GM23338 (cell line): ENCODE data around the gene RPA3.

ENCODE experiments used
- CREB1 ChIP-seq: fragments of 250-450 bp; sonication (Bioruptor Pico); IDR thresholded peaks from 2 replicates; pipeline ENCODE4 v1.5.0; 2020; ENCODE audit warnings: low read depth, mild to moderate bottlenecking, moderate library complexity
- EZH2 ChIP-seq: fragments of 200-600 bp; sonication (generic); IDR thresholded peaks from one replicate; pipeline ENCODE4 v1.8.0; 2017; ENCODE audit warnings: antibody characterized with exemption, mild to moderate bottlenecking, low read depth; ENCODE audit not compliant: unreplicated experiment
- TF ChIP-seq, protein P1 (sequence below), 2 experiments: fragments of 200-600 bp in 1 of 2; sonication (generic) in 1 of 2; conservative IDR thresholded peaks; 2 replicates each; pipeline versions ENCODE4 v1.5.1 to v1.6.1; 2016 to 2017; ENCODE audit warnings: antibody characterized with exemption in 2 of 2, low read depth in 2 of 2, mild to moderate bottlenecking in 2 of 2, moderate library complexity in 1 of 2
- TF ChIP-seq, protein P2 (sequence below): IDR thresholded peaks from one replicate; pipeline ENCODE4 v1.6.1; 2018; ENCODE audit warnings: antibody characterized with exemption; ENCODE audit not compliant: unreplicated experiment

DNA sequence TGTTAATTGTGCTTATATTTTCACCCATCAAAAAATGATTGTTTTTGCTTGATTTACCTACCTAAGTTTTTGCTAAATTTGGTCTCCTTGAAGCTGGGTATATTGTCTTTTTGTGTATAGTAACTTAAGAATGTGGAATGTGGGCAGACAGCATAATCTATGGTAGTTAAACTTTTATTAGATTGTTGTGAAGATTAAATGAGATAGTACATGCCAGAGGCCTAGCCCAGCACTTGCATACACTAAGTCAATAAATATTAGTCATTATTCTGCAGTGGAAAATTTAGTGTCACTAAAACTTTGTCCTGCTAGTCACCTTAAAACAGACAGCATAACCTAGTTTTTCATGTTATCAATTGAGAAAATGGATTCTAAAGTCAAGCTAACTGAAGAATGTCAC lies 19.3 kb upstream of the RPA3 start:
- TF ChIP-seq, protein P1, sequence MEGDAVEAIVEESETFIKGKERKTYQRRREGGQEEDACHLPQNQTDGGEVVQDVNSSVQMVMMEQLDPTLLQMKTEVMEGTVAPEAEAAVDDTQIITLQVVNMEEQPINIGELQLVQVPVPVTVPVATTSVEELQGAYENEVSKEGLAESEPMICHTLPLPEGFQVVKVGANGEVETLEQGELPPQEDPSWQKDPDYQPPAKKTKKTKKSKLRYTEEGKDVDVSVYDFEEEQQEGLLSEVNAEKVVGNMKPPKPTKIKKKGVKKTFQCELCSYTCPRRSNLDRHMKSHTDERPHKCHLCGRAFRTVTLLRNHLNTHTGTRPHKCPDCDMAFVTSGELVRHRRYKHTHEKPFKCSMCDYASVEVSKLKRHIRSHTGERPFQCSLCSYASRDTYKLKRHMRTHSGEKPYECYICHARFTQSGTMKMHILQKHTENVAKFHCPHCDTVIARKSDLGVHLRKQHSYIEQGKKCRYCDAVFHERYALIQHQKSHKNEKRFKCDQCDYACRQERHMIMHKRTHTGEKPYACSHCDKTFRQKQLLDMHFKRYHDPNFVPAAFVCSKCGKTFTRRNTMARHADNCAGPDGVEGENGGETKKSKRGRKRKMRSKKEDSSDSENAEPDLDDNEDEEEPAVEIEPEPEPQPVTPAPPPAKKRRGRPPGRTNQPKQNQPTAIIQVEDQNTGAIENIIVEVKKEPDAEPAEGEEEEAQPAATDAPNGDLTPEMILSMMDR (conservative IDR thresholded peaks at IDR 0.05; ENCODE audit: low read depth in 2 of 2): no peak
- TF ChIP-seq CREB1 (CRISPR knock-in tag) (no peak), EZH2 (no peak)
- TF ChIP-seq, protein P2, sequence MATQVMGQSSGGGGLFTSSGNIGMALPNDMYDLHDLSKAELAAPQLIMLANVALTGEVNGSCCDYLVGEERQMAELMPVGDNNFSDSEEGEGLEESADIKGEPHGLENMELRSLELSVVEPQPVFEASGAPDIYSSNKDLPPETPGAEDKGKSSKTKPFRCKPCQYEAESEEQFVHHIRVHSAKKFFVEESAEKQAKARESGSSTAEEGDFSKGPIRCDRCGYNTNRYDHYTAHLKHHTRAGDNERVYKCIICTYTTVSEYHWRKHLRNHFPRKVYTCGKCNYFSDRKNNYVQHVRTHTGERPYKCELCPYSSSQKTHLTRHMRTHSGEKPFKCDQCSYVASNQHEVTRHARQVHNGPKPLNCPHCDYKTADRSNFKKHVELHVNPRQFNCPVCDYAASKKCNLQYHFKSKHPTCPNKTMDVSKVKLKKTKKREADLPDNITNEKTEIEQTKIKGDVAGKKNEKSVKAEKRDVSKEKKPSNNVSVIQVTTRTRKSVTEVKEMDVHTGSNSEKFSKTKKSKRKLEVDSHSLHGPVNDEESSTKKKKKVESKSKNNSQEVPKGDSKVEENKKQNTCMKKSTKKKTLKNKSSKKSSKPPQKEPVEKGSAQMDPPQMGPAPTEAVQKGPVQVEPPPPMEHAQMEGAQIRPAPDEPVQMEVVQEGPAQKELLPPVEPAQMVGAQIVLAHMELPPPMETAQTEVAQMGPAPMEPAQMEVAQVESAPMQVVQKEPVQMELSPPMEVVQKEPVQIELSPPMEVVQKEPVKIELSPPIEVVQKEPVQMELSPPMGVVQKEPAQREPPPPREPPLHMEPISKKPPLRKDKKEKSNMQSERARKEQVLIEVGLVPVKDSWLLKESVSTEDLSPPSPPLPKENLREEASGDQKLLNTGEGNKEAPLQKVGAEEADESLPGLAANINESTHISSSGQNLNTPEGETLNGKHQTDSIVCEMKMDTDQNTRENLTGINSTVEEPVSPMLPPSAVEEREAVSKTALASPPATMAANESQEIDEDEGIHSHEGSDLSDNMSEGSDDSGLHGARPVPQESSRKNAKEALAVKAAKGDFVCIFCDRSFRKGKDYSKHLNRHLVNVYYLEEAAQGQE: no peak
